H1 (cell line): ENCODE results near the gene CCIN. TPM values are rescaled to one million over a fixed set of nuclear protein-coding genes. Genes with fewer than 3 reads are reported as not detected.

Experiments used
- CTBP2 ChIP-seq: IDR thresholded peaks from 2 replicates; pipeline ENCODE4 v1.7.0; 2011; ENCODE audit warnings: borderline replicate concordance, mild to moderate bottlenecking, moderate library complexity, mixed read lengths, low read length; ENCODE audit not compliant: insufficient read depth, insufficient read length
- EP300 ChIP-seq, 2 experiments: IDR thresholded peaks; 1 replicate in 1 of 2; 2 replicates in 1 of 2; pipeline ENCODE4 v1.6.1; 2011 to 2012; ENCODE audit warnings: low read depth in 2 of 2, low read length in 2 of 2, mild to moderate bottlenecking in 2 of 2, borderline replicate concordance in 1 of 2, inconsistent platforms in 1 of 2, moderate library complexity in 1 of 2
- GTF2F1 ChIP-seq: IDR thresholded peaks from 2 replicates; pipeline ENCODE4 v1.6.1; 2012; ENCODE audit warnings: low read depth, low read length, improper control_type of control experiment, borderline replicate concordance
- JUND ChIP-seq: IDR thresholded peaks from 2 replicates; pipeline ENCODE4 v1.6.1; 2011; ENCODE audit warnings: mild to moderate bottlenecking, improper control_type of control experiment, low read length
- KDM1A ChIP-seq: fragments of 200-600, 300-600 bp; sonication (generic); IDR thresholded peaks from 2 replicates; pipeline ENCODE4 v1.7.1; 2016; ENCODE audit warnings: mild to moderate bottlenecking, low read length, borderline replicate concordance
- RNF2 ChIP-seq: fragments of 200-900, 300-1000 bp; sonication (generic); IDR thresholded peaks from 2 replicates; pipeline ENCODE4 v1.7.1; 2016; ENCODE audit warnings: borderline replicate concordance, low read depth, mild to moderate bottlenecking, antibody characterized with exemption, low read length; ENCODE audit not compliant: poor library complexity, severe bottlenecking; ENCODE audit errors: missing control alignments
- polyA plus RNA-seq, 7 experiments: library from polyadenylated mRNA; depleted of rRNA in 3 of 7; stranded (reverse) in 5 of 7; unstranded in 2 of 7; fragments of >200 nt in 5 of 7; fragments of 200-250 nt in 2 of 7; gene quantifications; 1 replicate in 5 of 7; 2 replicates in 1 of 7; 4 replicates in 1 of 7; pipeline versions ENCODE4 v1.2.1 to v1.2.3, GENCODE V29; 2011 to 2013; ENCODE audit warnings: missing spikeins in 2 of 7, mixed read lengths in 2 of 7
- total RNA-seq: library from RNA; stranded (reverse); fragmentation: NEBNext Ultra II Directional; extraction: Animal tissue kit (Norgen Biotek cat#: 25700); gene quantifications from 2 replicates; pipeline ENCODE4 v1.2.1, GENCODE V29; 2021

CCIN gene
- total and polyA plus RNA-seq, 2 of the 8 experiments (the other 6 are each of a cell fraction or from before 2014, with no cell fraction given) = 0.19 to 0.21 TPM

- TF ChIP-seq CTBP2 (no peak), KDM1A (no peak), JUND (no peak), GTF2F1 (no peak), RNF2 (no peak), EP300 (IDR thresholded peaks at IDR 0.05; ENCODE audit: borderline replicate concordance in 1 of 2, low read depth in 2 of 2, low read length in 2 of 2) (no peak)
Observed at GRCh38 chr9:36146651-36147050, 22.5 kb upstream of the CCIN start (continued).
